Prostate gland (tissue), 2 donors: ENCODE measurements around the gene PEX1. TPM values are rescaled to one million over a fixed set of nuclear protein-coding genes. Genes with fewer than 3 reads are reported as not detected.
"Not testable (repeated sequence)": the region's sequence is repeated elsewhere in the genome, so short reads cannot be mapped to it uniquely, and the experiment has no call there.

ENCODE experiments used
- DNase-seq: peaks from one replicate; pipeline ENCODE4 v3.0.0-alpha.2; 2019; ENCODE audit warnings: low spot score
- H3K27ac ChIP-seq, 2 donors: fragments of 200-600 bp; sonication (generic); 2 replicates each; pipeline ENCODE4 v1.5.1; 2017 to 2019
- H3K27me3 ChIP-seq: fragments of 200-600 bp; sonication (generic); replicated peaks from 2 replicates; pipeline ENCODE4 v1.5.1; 2019; ENCODE audit not compliant: insufficient read depth
- H3K36me3 ChIP-seq, 2 donors: fragments of 200-600 bp; sonication (generic); 1 replicate in 1 of 2; 2 replicates in 1 of 2; pipeline versions ENCODE4 v1.5.1 to v1.8.1; 2017 to 2019
- H3K4me1 ChIP-seq: fragments of 200-600 bp; sonication (generic); replicated peaks from 2 replicates; pipeline ENCODE4 v1.5.1; 2019
- H3K4me3 ChIP-seq, 2 donors: fragments of 200-600 bp; sonication (generic); 2 replicates each; pipeline ENCODE4 v1.5.1; 2017 to 2019
- H3K9me3 ChIP-seq: fragments of 200-600 bp; sonication (generic); 2 replicates; pipeline ENCODE4 v1.5.1; 2017
- CTCF ChIP-seq, 4 experiments: fragments of 200-600 bp in 2 of 4; fragments of 450-650 bp in 2 of 4; sonication (generic) in 2 of 4; IDR thresholded peaks; 1 replicate in 3 of 4; 2 replicates in 1 of 4; pipeline ENCODE4 v1.5.1; 2016 to 2019; ENCODE audit warnings: antibody characterized with exemption in 4 of 4, mild to moderate bottlenecking in 2 of 4, moderate library complexity in 2 of 4
- POLR2A ChIP-seq: fragments of 450-650 bp; IDR thresholded peaks from one replicate; pipeline ENCODE4 v1.6.1; 2016; ENCODE audit warnings: antibody characterized with exemption, mild to moderate bottlenecking
- POLR2AphosphoS5 ChIP-seq: sonication (generic); formaldehyde crosslinking; IDR thresholded peaks from one replicate; pipeline ENCODE4 v1.6.1; 2017; ENCODE audit warnings: antibody characterized with exemption
- WGBS: methylation state at CpG from one replicate; pipeline ENCODE4 v1.1.5; 2018; 5-methylcytosine and 5-hydroxymethylcytosine counted together
- intact Hi-C: fragments of 100-400 bp; cut with DNase I; formaldehyde crosslinking; loops from one replicate; pipeline ENCODE4 v1.14.2; 2022
- total RNA-seq, 2 donors: library from RNA; depleted of rRNA; stranded (reverse); fragments of >200 nt; gene quantifications; one replicate each; pipeline ENCODE4 v1.1.0, GENCODE V29; 2016

Gene PEX1
- total RNA-seq, 2 donors from 2014 or later: 17.3 to 23.0 TPM

- H3K9me3 ChIP-seq: no peaks in the 10 kb centered on the region
- H3K27ac ChIP-seq: no peak overlapping the region
- H3K4me3 ChIP-seq: no peak overlapping the region
- H3K36me3 ChIP-seq: no peaks in the 10 kb centered on the region
- intact Hi-C loops: no loop called here
- no peak for TF ChIP-seq CTCF (IDR thresholded peaks at IDR 0.05)
- no peak for TF ChIP-seq POLR2A
- TF ChIP-seq POLR2AphosphoS5: no peak
- no peaks in the 10 kb centered on the region for H3K27me3 ChIP-seq
- no peaks in the 10 kb centered on the region for H3K4me1 ChIP-seq
- DNase-seq: no peak
- 91% methylated on average over 17 of the region's 17 CpGs for WGBS
Observed at GRCh38 chr7:92546856-92547497, 18.7 kb upstream of the PEX1 start.

- intact Hi-C loops, H3K9me3 ChIP-seq, H3K4me3 ChIP-seq, H3K4me1 ChIP-seq, H3K27ac ChIP-seq, H3K27me3 ChIP-seq, H3K36me3 ChIP-seq, DNase-seq: not testable (repeated sequence)
- WGBS: 92% methylated on average over 20 of the region's 30 CpGs
Observed at GRCh38 chr7:92545116-92545515, 16.8 kb upstream of the PEX1 start.

- DNase-seq, H3K4me1 ChIP-seq, H3K27ac ChIP-seq, H3K36me3 ChIP-seq, H3K4me3 ChIP-seq, H3K27me3 ChIP-seq, intact Hi-C loops, H3K9me3 ChIP-seq: not testable (repeated sequence)
- WGBS: 95% methylated on average over 3 of the region's 3 CpGs
Observed at GRCh38 chr7:92543542-92543941, 15.2 kb upstream of the PEX1 start.

GRCh38 chr7:92534572-92534971 is 6.3 kb upstream of the PEX1 start:
- intact Hi-C loops: no loop called here
- H3K4me1 ChIP-seq: no peaks in the 10 kb centered on the region
- TF ChIP-seq POLR2A: no peak
- no peak for TF ChIP-seq POLR2AphosphoS5
- no peak for TF ChIP-seq CTCF (IDR thresholded peaks at IDR 0.05)
- H3K27me3 ChIP-seq: no peaks in the 10 kb centered on the region
- H3K9me3 ChIP-seq: no peaks in the 10 kb centered on the region
- H3K4me3 ChIP-seq: no peak overlapping the region
- H3K27ac ChIP-seq: no peak overlapping the region
- no peak for DNase-seq
- H3K36me3 ChIP-seq: no peaks in the 10 kb centered on the region
- 48% methylated on average over 9 of the region's 9 CpGs for WGBS

GRCh38 chr7:92528958-92529264 is 591 bp upstream of the PEX1 start:
- TF ChIP-seq CTCF (IDR thresholded peaks at IDR 0.05): no peak
- TF ChIP-seq POLR2A: no peak
- TF ChIP-seq POLR2AphosphoS5: no peak
- Histone ChIP-seq H3K4me1 (no peaks in the 10 kb centered on the region), H3K27ac (peak overlapping the region; percentile 88 to 93), H3K4me3 (peak overlapping the region; percentile 69 to 74), H3K36me3 (no peaks in the 10 kb centered on the region), H3K27me3 (no peaks in the 10 kb centered on the region), H3K9me3 (no peaks in the 10 kb centered on the region)
- intact Hi-C loops: loop anchor here (10.0 kb wide), 1 partner anchor 306 kb away; the partner anchor contains the start of gene CDK6
- 0% methylated on average over 13 of the region's 13 CpGs for WGBS
- no peak for DNase-seq
